Neuronal stem cell (in vitro differentiated cells): ENCODE measurements around the gene PLPP1.

Source experiments
- DNase-seq: peaks from one replicate; pipeline ENCODE4 v3.0.0-alpha.2; 2013; ENCODE audit warnings: low spot score
- H2AFZ ChIP-seq: one replicate; pipeline ENCODE4 v1.6.1; 2013; ENCODE audit warnings: mild to moderate bottlenecking, low read length, inconsistent platforms
- H2AK5ac ChIP-seq: 2 replicates; pipeline ENCODE4 v1.6.1; 2013; ENCODE audit warnings: low read depth, mild to moderate bottlenecking, inconsistent platforms, low read length, moderate library complexity, mixed read lengths
- H2BK120ac ChIP-seq: 2 replicates; pipeline ENCODE4 v1.6.1; 2013; ENCODE audit warnings: low read depth, mild to moderate bottlenecking, inconsistent platforms, low read length, moderate library complexity, mixed read lengths
- H2BK12ac ChIP-seq: one replicate; pipeline ENCODE4 v1.6.1; 2013; ENCODE audit warnings: low read length, inconsistent platforms
- H2BK15ac ChIP-seq: 2 replicates; pipeline ENCODE4 v1.6.1; 2013; ENCODE audit warnings: mild to moderate bottlenecking, low read length, inconsistent platforms, mixed read lengths
- H2BK5ac ChIP-seq: one replicate; pipeline ENCODE4 v1.6.1; 2013; ENCODE audit warnings: inconsistent platforms, mild to moderate bottlenecking, low read length, moderate library complexity
- H3K14ac ChIP-seq: one replicate; pipeline ENCODE4 v1.6.1; 2013; ENCODE audit warnings: low read length, inconsistent platforms
- H3K18ac ChIP-seq: 2 replicates; pipeline ENCODE4 v1.6.1; 2013; ENCODE audit warnings: low read length, inconsistent platforms
- H3K23ac ChIP-seq: 2 replicates; pipeline ENCODE4 v1.6.1; 2013; ENCODE audit warnings: low read depth, mild to moderate bottlenecking, mixed read lengths, low read length, inconsistent platforms; ENCODE audit not compliant: poor library complexity
- H3K27ac ChIP-seq: replicated peaks from 3 replicates; pipeline ENCODE4 v1.5.1; 2013; ENCODE audit warnings: low read length, inconsistent platforms
- H3K27me3 ChIP-seq, 3 experiments: 2 replicates each; pipeline ENCODE4 v1.6.1; 2013; ENCODE audit warnings: low read length in 3 of 3, mild to moderate bottlenecking in 2 of 3, inconsistent platforms in 1 of 3, low read depth in 1 of 3, mixed read lengths in 1 of 3, moderate library complexity in 1 of 3; ENCODE audit not compliant: control insufficient read depth in 3 of 3, insufficient read depth in 3 of 3
- H3K36me3 ChIP-seq, 2 donors: replicated peaks in 1 of 2; 2 replicates each; pipeline ENCODE4 v1.6.1; 2013; ENCODE audit warnings: low read length in 2 of 2; ENCODE audit not compliant: control insufficient read depth in 2 of 2, insufficient read depth in 2 of 2
- H3K4ac ChIP-seq: 2 replicates; pipeline ENCODE4 v1.6.1; 2013; ENCODE audit warnings: inconsistent platforms, mild to moderate bottlenecking, low read length, moderate library complexity
- H3K4me1 ChIP-seq, 2 donors: 1 replicate in 1 of 2; 2 replicates in 1 of 2; pipeline ENCODE4 v1.6.1; 2013; ENCODE audit warnings: low read length in 2 of 2, low read depth in 1 of 2; ENCODE audit not compliant: control insufficient read depth in 2 of 2, insufficient read depth in 1 of 2
- H3K4me2 ChIP-seq: one replicate; pipeline ENCODE4 v1.6.1; 2013; ENCODE audit warnings: mild to moderate bottlenecking, low read length, inconsistent platforms; ENCODE audit not compliant: insufficient read depth, poor library complexity, severe bottlenecking
- H3K4me3 ChIP-seq, 2 donors: 2 replicates each; pipeline ENCODE4 v1.5.1; 2013; ENCODE audit warnings: low read length in 2 of 2, mild to moderate bottlenecking in 2 of 2, inconsistent platforms in 1 of 2, moderate library complexity in 1 of 2
- H3K79me1 ChIP-seq: one replicate; pipeline ENCODE4 v1.6.1; 2013; ENCODE audit warnings: low read depth, mild to moderate bottlenecking, inconsistent platforms, low read length, moderate library complexity
- H3K9ac ChIP-seq: one replicate; pipeline ENCODE4 v1.6.1; 2013; ENCODE audit warnings: mild to moderate bottlenecking, low read depth, low read length, inconsistent platforms; ENCODE audit not compliant: poor library complexity
- H3K9me3 ChIP-seq, 2 donors: replicated peaks in 1 of 2; 2 replicates each; pipeline versions ENCODE3 to v1.6.1; 2013; ENCODE audit warnings: low read length in 2 of 2, mild to moderate bottlenecking in 2 of 2, inconsistent platforms in 1 of 2, low read depth in 1 of 2, mixed read lengths in 1 of 2, moderate library complexity in 1 of 2; ENCODE audit not compliant: control insufficient read depth in 2 of 2, insufficient read depth in 1 of 2
- H4K8ac ChIP-seq: one replicate; pipeline ENCODE4 v1.6.1; 2013; ENCODE audit warnings: low read depth, mild to moderate bottlenecking, inconsistent platforms, low read length, moderate library complexity
- H4K91ac ChIP-seq: one replicate; pipeline ENCODE4 v1.6.1; 2013; ENCODE audit warnings: low read length, low read depth, mild to moderate bottlenecking, inconsistent platforms; ENCODE audit not compliant: poor library complexity
- WGBS, 2 donors: extraction: QIAGEN DNeasy Blood & Tissue Kit; methylation state at CpG; one replicate each; pipeline ENCODE4 v1.1.7; 2013; ENCODE audit warnings: missing lambda C conversion rate in 2 of 2, mixed read lengths in 1 of 2; ENCODE audit not compliant: insufficient read length in 2 of 2, insufficient replicate concordance in 1 of 2; ENCODE audit errors: extremely low coverage in 2 of 2; 5-methylcytosine and 5-hydroxymethylcytosine counted together

The PLPP1 gene

DNA sequence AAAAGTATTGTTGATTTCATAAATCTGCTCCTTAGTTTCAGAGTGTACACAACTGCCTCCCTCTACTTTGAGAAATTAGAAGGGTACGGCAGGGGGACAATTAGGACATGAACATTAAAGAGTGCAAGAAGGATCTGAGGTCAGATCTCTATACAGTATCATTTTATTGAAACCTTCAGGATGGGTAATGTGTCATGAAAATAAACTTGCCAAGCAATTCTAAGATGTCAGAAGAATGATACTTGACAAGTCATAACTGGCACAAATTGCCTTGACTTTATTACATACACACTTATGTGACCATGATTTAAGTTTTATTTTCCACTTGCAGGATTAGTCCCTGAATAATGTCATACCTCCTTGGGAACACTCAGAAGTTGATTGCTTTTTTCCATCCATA is 92.8 kb downstream of the PLPP1 start:
- Histone ChIP-seq H3K27ac (no peak overlapping the region), H3K4me3 (no peak overlapping the region)
- no CpG with 5 or more reads among the region's 1 CpG for WGBS, 2 donors

GRCh38 chr5:55441107-55441771 is 93.5 kb downstream of the PLPP1 start:
- H2BK15ac ChIP-seq = no peak overlapping the region
- no CpG with 5 or more reads among the region's 3 CpGs for WGBS, 2 donors
- no peak overlapping the region for H3K23ac ChIP-seq
- no peak overlapping the region for H2BK5ac ChIP-seq
- no peak overlapping the region for H2AK5ac ChIP-seq
- H2AFZ ChIP-seq = no peak overlapping the region
- H3K79me1 ChIP-seq = no peaks in the 10 kb centered on the region
- no peak overlapping the region for H4K91ac ChIP-seq
- no peaks in the 10 kb centered on the region for H3K9me3 ChIP-seq
- H3K36me3 ChIP-seq = no peaks in the 10 kb centered on the region
- no peak overlapping the region for H2BK120ac ChIP-seq
- H3K18ac ChIP-seq = no peak overlapping the region
- no peak overlapping the region for H3K9ac ChIP-seq
- H4K8ac ChIP-seq = no peak overlapping the region
- no peak overlapping the region for H2BK12ac ChIP-seq
- no peak overlapping the region for H3K27ac ChIP-seq
- H3K4me3 ChIP-seq = no peak overlapping the region
- H3K4me1 ChIP-seq = peaks cover 0 to 10% of the 10 kb centered on the region in 2 donors
- H3K4me2 ChIP-seq = no peak overlapping the region
- no peak overlapping the region for H3K4ac ChIP-seq
- H3K14ac ChIP-seq = no peak overlapping the region
- no peaks in the 10 kb centered on the region for H3K27me3 ChIP-seq
- DNase-seq = no peak

More for the DNA sequence above, 92.8 kb downstream of the PLPP1 start:
- no peak for DNase-seq
- Histone ChIP-seq H3K79me1 (no peaks in the 10 kb centered on the region), H3K18ac (no peak overlapping the region), H3K27me3 (no peaks in the 10 kb centered on the region), H3K36me3 (no peaks in the 10 kb centered on the region), H4K91ac (no peak overlapping the region), H3K4me2 (no peak overlapping the region), H2BK5ac (no peak overlapping the region), H2BK12ac (no peak overlapping the region), H2BK15ac (no peak overlapping the region), H3K4ac (no peak overlapping the region), H3K14ac (no peak overlapping the region), H2AK5ac (no peak overlapping the region), H4K8ac (no peak overlapping the region), H3K23ac (no peak overlapping the region), H3K9me3 (no peaks in the 10 kb centered on the region), H3K9ac (no peak overlapping the region), H2AFZ (no peak overlapping the region), H3K4me1 (peaks cover 0 to 10% of the 10 kb centered on the region in 2 donors), H2BK120ac (no peak overlapping the region)

DNA sequence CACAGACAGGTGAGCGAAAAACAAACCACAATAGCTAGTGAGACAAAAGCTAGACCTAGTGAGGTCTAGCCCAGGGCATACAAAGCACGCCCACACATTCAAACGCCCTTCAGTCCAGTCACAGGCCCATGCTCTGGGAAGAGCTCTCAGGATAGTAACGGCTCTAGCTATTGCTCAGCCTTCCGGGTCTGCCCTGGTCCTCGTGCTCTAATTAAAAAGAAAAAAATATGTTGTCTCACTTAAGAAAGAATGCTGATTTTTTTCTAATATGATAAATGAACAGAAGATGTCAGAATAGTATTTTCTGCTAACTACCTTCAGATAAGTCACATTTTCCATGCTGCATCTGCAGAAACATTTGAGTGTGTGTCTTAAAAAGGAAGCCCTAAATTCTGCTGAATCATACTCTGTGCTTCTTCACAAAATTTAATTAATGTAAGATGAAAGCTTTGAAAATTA is 94.5 kb downstream of the PLPP1 start:
- Histone ChIP-seq H4K8ac (no peak overlapping the region), H2BK12ac (no peak overlapping the region), H3K27ac (no peak overlapping the region), H2BK15ac (no peak overlapping the region), H3K79me1 (no peaks in the 10 kb centered on the region), H3K36me3 (peaks cover 0 to 1% of the 10 kb centered on the region in 2 donors), H3K4me2 (no peak overlapping the region), H2AFZ (no peak overlapping the region), H3K23ac (no peak overlapping the region), H2AK5ac (no peak overlapping the region), H3K14ac (no peak overlapping the region), H3K9me3 (peaks cover 0 to 5% of the 10 kb centered on the region in 2 donors), H2BK5ac (no peak overlapping the region), H4K91ac (no peak overlapping the region), H3K18ac (no peak overlapping the region), H3K9ac (no peak overlapping the region), H2BK120ac (no peak overlapping the region), H3K27me3 (no peaks in the 10 kb centered on the region), H3K4me1 (peaks cover 0 to 10% of the 10 kb centered on the region in 2 donors), H3K4me3 (no peak overlapping the region), H3K4ac (no peak overlapping the region)
- no CpG with 5 or more reads among the region's 6 CpGs for WGBS, 2 donors
- no peak for DNase-seq

GRCh38 chr5:55438998-55439397 is 95.8 kb downstream of the PLPP1 start:
- H3K4me2 ChIP-seq = no peak overlapping the region
- no peak for DNase-seq
- H2BK120ac ChIP-seq = no peak overlapping the region
- H3K9me3 ChIP-seq = peaks cover 0 to 5% of the 10 kb centered on the region in 2 donors
- H3K9ac ChIP-seq = no peak overlapping the region
- no peak overlapping the region for H3K18ac ChIP-seq
- no peak overlapping the region for H4K8ac ChIP-seq
- no peaks in the 10 kb centered on the region for H3K27me3 ChIP-seq
- H2AFZ ChIP-seq = no peak overlapping the region
- H2BK5ac ChIP-seq = no peak overlapping the region
- H2AK5ac ChIP-seq = no peak overlapping the region
- peak overlapping the region; percentile 40 for H3K27ac ChIP-seq
- no peak overlapping the region for H3K4ac ChIP-seq
- no peak overlapping the region for H3K4me3 ChIP-seq
- H2BK15ac ChIP-seq = no peak overlapping the region
- no peaks in the 10 kb centered on the region for H3K79me1 ChIP-seq
- H3K23ac ChIP-seq = no peak overlapping the region
- no CpG with 5 or more reads among the region's 4 CpGs for WGBS, 2 donors
- H2BK12ac ChIP-seq = no peak overlapping the region
- H4K91ac ChIP-seq = no peak overlapping the region
- peaks cover 0 to 1% of the 10 kb centered on the region in 2 donors for H3K36me3 ChIP-seq
- H3K4me1 ChIP-seq = peaks cover 0 to 10% of the 10 kb centered on the region in 2 donors
- H3K14ac ChIP-seq = no peak overlapping the region
